Retinal pigment epithelial cell (primary cell): ENCODE data around the gene ZMYND12.
A peak's percentile ranks its signal among the peaks of the same experiment; 100 is the strongest.

Experiments used
- DNase-seq: peaks from one replicate; pipeline ENCODE4 v3.0.0-alpha.2; 2010; ENCODE audit warnings: low read depth
- H3K4me3 ChIP-seq: 2 replicates; pipeline ENCODE4 v1.5.1; 2011; ENCODE audit warnings: mild to moderate bottlenecking, low read length, control low read depth, moderate library complexity
- TF ChIP-seq, protein P1 (sequence below): conservative IDR thresholded peaks from 2 replicates; pipeline ENCODE4 v1.5.1; 2011; ENCODE audit warnings: low read depth, low read length, control low read depth, inconsistent platforms

The ZMYND12 gene

DNA sequence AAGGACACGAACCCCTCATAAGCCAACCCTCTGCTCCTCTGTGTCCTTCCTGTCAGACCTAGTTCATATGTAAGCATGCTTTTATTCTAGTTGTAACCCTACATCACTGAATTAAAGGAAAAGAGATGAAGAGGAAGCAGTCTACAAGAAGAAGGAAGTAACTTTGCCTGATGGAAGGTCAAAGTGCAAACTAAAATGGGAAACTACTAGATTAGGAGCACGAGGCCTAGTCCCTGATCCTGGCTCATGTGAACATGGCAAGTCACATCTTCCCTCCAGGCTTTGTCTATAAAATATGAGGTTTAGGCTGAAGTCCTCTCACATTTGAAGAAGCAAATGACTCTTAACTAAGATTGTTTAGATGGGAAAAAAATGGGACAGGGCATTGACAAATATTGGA is 13.2 kb downstream of the ZMYND12 start:
- TF ChIP-seq, protein P1, sequence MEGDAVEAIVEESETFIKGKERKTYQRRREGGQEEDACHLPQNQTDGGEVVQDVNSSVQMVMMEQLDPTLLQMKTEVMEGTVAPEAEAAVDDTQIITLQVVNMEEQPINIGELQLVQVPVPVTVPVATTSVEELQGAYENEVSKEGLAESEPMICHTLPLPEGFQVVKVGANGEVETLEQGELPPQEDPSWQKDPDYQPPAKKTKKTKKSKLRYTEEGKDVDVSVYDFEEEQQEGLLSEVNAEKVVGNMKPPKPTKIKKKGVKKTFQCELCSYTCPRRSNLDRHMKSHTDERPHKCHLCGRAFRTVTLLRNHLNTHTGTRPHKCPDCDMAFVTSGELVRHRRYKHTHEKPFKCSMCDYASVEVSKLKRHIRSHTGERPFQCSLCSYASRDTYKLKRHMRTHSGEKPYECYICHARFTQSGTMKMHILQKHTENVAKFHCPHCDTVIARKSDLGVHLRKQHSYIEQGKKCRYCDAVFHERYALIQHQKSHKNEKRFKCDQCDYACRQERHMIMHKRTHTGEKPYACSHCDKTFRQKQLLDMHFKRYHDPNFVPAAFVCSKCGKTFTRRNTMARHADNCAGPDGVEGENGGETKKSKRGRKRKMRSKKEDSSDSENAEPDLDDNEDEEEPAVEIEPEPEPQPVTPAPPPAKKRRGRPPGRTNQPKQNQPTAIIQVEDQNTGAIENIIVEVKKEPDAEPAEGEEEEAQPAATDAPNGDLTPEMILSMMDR: no peak
- H3K4me3 ChIP-seq: no peak overlapping the region
- no peak for DNase-seq

DNA sequence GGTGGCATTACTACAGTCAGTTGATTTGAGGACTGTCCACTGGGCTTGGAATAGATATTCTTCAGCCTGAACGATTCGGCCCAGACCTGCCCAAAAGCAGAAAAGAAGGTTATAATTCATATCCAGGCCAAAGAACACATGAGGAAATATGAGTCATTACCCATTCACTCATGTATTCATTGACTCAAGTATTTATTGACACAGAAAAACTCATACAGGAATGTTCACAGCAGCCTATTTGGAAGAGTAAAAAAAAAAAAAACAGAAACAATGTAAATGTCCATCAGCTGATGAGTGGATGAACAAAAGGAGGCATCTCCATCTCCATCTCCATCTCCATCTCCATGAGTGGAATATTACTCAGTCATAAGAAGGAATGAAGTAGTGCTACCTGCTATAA is 15.9 kb downstream of the ZMYND12 start:
- TF ChIP-seq, protein P1: no peak
- peak; percentile 43 for DNase-seq

DNA sequence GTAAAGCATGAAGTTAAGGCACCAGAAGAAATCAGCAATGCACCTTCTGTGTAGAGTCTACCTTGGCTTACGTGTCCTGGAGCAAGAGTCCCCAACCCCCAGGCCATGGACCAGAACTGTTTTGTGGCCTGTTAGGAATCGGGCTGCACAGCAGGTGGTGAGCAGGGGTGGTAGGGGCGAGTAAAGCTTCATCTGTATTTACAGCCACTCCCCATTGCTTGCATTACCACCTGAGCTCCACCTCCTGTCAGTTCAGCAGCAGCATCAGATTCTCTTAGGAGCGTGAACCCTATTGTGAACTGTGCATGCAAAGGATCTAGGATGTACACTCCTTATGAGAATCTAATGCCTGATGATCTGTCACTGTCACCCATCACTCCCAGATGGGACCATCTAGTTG is 21.5 kb downstream of the ZMYND12 start:
- H3K4me3 ChIP-seq: no peak overlapping the region
- TF ChIP-seq, protein P1: no peak
- DNase-seq: no peak

More for the DNA sequence above, 15.9 kb downstream of the ZMYND12 start:
- no peak overlapping the region for H3K4me3 ChIP-seq

DNA sequence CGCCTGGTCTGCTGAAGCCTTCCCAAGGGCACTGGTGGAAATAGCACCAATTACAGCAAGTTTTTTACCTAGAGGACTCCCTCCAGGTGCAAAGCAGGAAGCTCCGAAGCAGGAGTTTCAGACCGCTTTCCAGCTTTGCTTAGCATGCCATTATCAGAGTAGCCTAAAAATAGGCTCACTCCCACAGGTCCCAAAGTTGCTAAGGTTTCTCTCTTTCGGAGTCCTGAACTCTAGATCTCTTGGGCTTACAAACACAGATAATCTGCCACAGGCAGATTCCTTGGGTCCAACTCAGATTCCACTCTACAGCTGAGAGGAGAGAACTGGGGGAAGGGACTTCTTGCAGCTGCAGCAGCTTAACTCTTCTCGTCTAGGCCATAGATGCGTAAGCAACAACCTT is 22.5 kb downstream of the ZMYND12 start:
- no peak for DNase-seq
- TF ChIP-seq, protein P1: no peak

DNA sequence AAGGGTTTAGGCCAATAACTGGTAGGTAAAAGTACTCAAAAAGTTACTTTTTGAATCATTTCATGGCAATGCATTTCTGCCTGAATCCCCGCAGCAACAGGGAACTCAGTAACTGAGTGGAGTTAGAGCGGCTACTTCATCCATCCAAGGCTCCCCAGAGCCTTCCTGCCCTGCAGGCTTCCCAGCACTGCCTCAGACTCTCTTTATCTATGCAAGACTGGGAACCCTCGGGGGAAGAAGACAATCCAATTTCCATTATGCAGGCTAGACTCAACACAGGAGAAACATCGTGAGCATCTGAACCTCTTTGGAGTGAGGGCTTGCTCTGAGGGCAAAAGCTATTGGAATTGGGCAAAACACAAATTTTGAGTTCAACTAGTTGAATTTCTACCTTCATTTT is 23.1 kb downstream of the ZMYND12 start:
- H3K4me3 ChIP-seq: no peak overlapping the region
- no peak for DNase-seq
- TF ChIP-seq, protein P1: no peak

More for the DNA sequence above, 22.5 kb downstream of the ZMYND12 start:
- H3K4me3 ChIP-seq: no peak overlapping the region

DNA sequence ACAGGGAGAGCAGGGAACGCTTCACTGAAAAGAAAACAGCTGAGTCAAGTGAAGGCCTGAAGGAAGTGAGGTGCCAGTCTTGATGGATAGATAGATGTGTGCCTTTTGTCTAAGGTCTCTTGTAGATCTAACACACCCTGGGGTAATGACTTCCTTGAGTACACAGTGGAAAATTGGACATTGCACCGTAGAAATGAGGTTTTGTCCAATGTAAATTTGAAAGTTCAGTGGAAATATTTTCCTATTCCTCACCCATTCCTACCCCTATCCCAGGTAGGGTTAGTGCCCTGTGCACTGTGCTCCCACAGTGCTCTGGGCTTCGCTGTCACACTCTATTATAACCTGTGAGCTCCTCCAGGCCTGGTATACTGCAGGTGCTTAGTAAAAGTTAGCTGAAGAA is 24.3 kb downstream of the ZMYND12 start:
- TF ChIP-seq, protein P1: no peak
- DNase-seq: no peak

DNA sequence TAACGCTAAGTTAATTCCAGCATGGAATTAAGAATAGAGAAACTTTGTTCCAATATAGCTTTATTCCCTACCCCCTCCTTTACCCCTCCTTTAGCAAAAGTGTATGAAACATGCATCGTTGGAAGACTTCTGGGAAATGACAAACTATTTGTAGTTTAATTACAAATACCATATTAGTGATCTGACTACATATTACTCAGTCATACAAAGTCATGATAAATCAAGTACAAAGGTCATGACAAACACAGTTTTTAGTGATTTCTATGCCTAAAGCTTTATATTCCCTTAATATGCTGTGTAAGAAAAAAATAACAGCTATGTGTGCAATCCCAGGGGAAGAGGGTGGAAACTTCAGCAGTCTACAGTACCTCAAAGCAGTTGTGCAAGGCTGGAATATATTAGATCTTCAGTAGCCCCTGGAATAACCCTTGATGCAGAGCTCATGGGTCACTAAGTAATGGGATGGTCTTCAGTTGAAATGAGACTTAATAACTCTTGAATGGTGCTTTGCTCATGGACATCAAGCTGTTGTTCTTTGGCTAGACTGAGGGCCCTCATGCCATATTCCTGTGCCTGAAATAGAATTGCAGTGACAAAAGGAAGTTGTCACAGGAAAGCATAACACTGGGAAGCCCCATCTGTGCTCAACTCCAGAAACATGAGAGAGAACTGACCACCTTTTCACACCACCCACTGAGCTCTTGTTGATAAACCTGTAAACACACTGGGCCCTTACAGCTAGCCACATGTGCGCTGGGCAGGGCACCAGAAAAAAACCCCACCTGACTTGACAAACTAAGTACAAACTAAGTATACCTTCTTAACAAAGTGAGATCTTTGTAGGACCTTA is 25.3 kb downstream of the ZMYND12 start:
- DNase-seq: no peak
- TF ChIP-seq, protein P1: no peak
- H3K4me3 ChIP-seq: no peak overlapping the region

More for the DNA sequence above, 24.3 kb downstream of the ZMYND12 start:
- H3K4me3 ChIP-seq: no peak overlapping the region
